Neural cell (in vitro differentiated cells): ENCODE results near the gene ERICH2. TPM values are rescaled to one million over a fixed set of nuclear protein-coding genes. Genes with fewer than 3 reads are reported as not detected.

ENCODE experiments used
- H2AFZ ChIP-seq: fragments of 200-600, 300-800 bp; sonication (generic), shearing (Covaris generic); 2 replicates; pipeline ENCODE4 v1.6.0; 2014; ENCODE audit warnings: low read depth, mild to moderate bottlenecking, antibody characterized with exemption, low read length, moderate library complexity
- H3F3A ChIP-seq: fragments of 200-600 bp; shearing (Covaris generic); 2 replicates; pipeline ENCODE4 v1.6.1; 2016; ENCODE audit warnings: mild to moderate bottlenecking, moderate library complexity, mixed read lengths, antibody characterized with exemption, low read length; ENCODE audit not compliant: insufficient read depth, poor library complexity, severe bottlenecking
- H3K27ac ChIP-seq: fragments of 200-600, 300-800 bp; sonication (generic), shearing (Covaris generic); 2 replicates; pipeline ENCODE4 v1.5.1; 2014; ENCODE audit warnings: mild to moderate bottlenecking, low read length, moderate library complexity
- H3K27me3 ChIP-seq: fragments of 300-800, 200-600 bp; sonication (generic), shearing (Covaris generic); 2 replicates; pipeline ENCODE4 v1.6.0; 2014; ENCODE audit warnings: mild to moderate bottlenecking, low read depth, low read length, moderate library complexity; ENCODE audit not compliant: insufficient read depth
- H3K36me3 ChIP-seq: fragments of 300-800, 200-600 bp; sonication (generic), shearing (Covaris generic); 2 replicates; pipeline ENCODE4 v1.5.1; 2014; ENCODE audit warnings: mild to moderate bottlenecking, antibody characterized with exemption, low read length, moderate library complexity; ENCODE audit not compliant: insufficient read depth
- H3K4me2 ChIP-seq: fragments of 300-800, 200-600 bp; sonication (generic), shearing (Covaris generic); 2 replicates; pipeline ENCODE4 v1.6.0; 2014; ENCODE audit warnings: mild to moderate bottlenecking, low read length
- H3K4me3 ChIP-seq: fragments of 300-800, 200-600 bp; sonication (generic), shearing (Covaris generic); 2 replicates; pipeline ENCODE4 v1.5.1; 2014; ENCODE audit warnings: mild to moderate bottlenecking, low read length, moderate library complexity
- H3K79me2 ChIP-seq: fragments of 200-600 bp; shearing (Covaris generic); replicated peaks from 2 replicates; pipeline ENCODE4 v1.6.0; 2014; ENCODE audit warnings: mild to moderate bottlenecking, low read length, moderate library complexity; ENCODE audit not compliant: insufficient read depth
- H3K9ac ChIP-seq: fragments of 300-800, 200-600 bp; sonication (generic), shearing (Covaris generic); 2 replicates; pipeline ENCODE4 v1.6.1; 2016; ENCODE audit warnings: mild to moderate bottlenecking, low read length, mixed read lengths
- H3K9me2 ChIP-seq: fragments of 200-600 bp; shearing (Covaris generic); 2 replicates; pipeline ENCODE4 v1.6.1; 2016; ENCODE audit warnings: mild to moderate bottlenecking, low read length, mixed read lengths; ENCODE audit not compliant: insufficient read depth
- H3K9me3 ChIP-seq: fragments of 200-600, 300-800 bp; sonication (generic), shearing (Covaris generic); 2 replicates; pipeline ENCODE4 v1.6.1; 2016; ENCODE audit warnings: mild to moderate bottlenecking, mixed run types, low read length, moderate library complexity, mixed read lengths
- H4K20me1 ChIP-seq: fragments of 200-600 bp; shearing (Covaris generic); 2 replicates; pipeline ENCODE4 v1.6.1; 2016; ENCODE audit warnings: mild to moderate bottlenecking, mixed run types; ENCODE audit not compliant: insufficient read depth
- EP300 ChIP-seq: fragments of 450-650 bp; conservative IDR thresholded peaks from 2 replicates; pipeline ENCODE4 v1.6.1; 2014; ENCODE audit warnings: antibody characterized with exemption, mild to moderate bottlenecking, moderate library complexity; ENCODE audit not compliant: poor library complexity, severe bottlenecking
- EZH2 ChIP-seq: fragments of 200-600, 300-800 bp; shearing (Covaris generic), sonication (generic); IDR thresholded peaks from 2 replicates; pipeline ENCODE4 v1.6.1; 2014; ENCODE audit warnings: antibody characterized with exemption, low read length, borderline replicate concordance, mild to moderate bottlenecking; ENCODE audit not compliant: insufficient read depth, poor library complexity, severe bottlenecking
- MXI1 ChIP-seq: fragments of 450-650 bp; conservative IDR thresholded peaks from 2 replicates; pipeline ENCODE4 v1.6.1; 2014; ENCODE audit warnings: antibody characterized with exemption, mild to moderate bottlenecking; ENCODE audit not compliant: poor library complexity, severe bottlenecking
- POLR2AphosphoS5 ChIP-seq: IDR thresholded peaks from 2 replicates; pipeline ENCODE4 v1.6.1; 2012
- RAD21 ChIP-seq: fragments of 450-650 bp; conservative IDR thresholded peaks from 2 replicates; pipeline ENCODE4 v1.6.1; 2014; ENCODE audit warnings: antibody characterized with exemption, mild to moderate bottlenecking, moderate library complexity
- SMC3 ChIP-seq: fragments of 450-650 bp; conservative IDR thresholded peaks from 2 replicates; pipeline ENCODE4 v1.6.1; 2014; ENCODE audit warnings: antibody characterized with exemption, mild to moderate bottlenecking, moderate library complexity; ENCODE audit not compliant: poor library complexity
- TAF1 ChIP-seq: IDR thresholded peaks from 2 replicates; pipeline ENCODE4 v1.6.1; 2012; ENCODE audit warnings: low read depth
- polyA plus RNA-seq: library from polyadenylated mRNA; depleted of rRNA; stranded (reverse); fragments of >200 nt; gene quantifications from 2 replicates; pipeline ENCODE4 v1.2.3, GENCODE V29; 2014
- TF ChIP-seq, protein P1 (sequence below): IDR thresholded peaks from 2 replicates; pipeline ENCODE4 v1.6.1; 2012; ENCODE audit warnings: borderline replicate concordance
- TF ChIP-seq, protein P2 (sequence below): fragments of 450-650 bp; IDR thresholded peaks from 2 replicates; pipeline ENCODE4 v1.5.1; 2014; ENCODE audit warnings: antibody characterized with exemption, mild to moderate bottlenecking, moderate library complexity; ENCODE audit not compliant: poor library complexity, severe bottlenecking

The ERICH2 gene
- polyA plus RNA-seq, 1 donor from 2014 or later, result 1.3 TPM

DNA sequence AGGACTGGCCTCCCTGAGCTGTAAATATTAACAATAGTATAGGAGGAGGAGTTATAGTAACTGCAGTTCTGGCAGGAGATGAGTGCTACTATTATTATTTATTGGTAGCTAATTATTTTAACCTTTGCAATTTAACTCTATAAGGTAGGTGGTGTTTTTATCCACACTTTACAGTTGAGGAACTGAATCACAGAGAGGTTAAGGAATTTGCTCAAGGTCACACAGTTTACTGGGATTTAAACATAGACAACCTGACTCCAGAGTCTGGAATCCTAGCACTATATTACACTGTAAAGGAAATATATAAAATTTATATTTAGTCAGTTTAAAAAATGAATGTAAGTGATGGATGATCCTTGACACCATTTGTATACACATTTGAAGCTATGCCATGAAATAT is 2.1 kb downstream of the ERICH2 start:
- Histone ChIP-seq H3K27ac (no peak overlapping the region), H3K36me3 (no peaks in the 10 kb centered on the region), H3K27me3 (peaks cover 2% of the 10 kb centered on the region), H3K9me3 (no peaks in the 10 kb centered on the region), H3K9me2 (no peaks in the 10 kb centered on the region), H3K9ac (no peak overlapping the region), H3F3A (no peaks in the 10 kb centered on the region), H3K4me2 (peak overlapping the region; percentile 43), H2AFZ (no peak overlapping the region), H3K4me3 (no peak overlapping the region), H3K79me2 (no peaks in the 10 kb centered on the region), H4K20me1 (no peaks in the 10 kb centered on the region)
- TF ChIP-seq, protein P1, sequence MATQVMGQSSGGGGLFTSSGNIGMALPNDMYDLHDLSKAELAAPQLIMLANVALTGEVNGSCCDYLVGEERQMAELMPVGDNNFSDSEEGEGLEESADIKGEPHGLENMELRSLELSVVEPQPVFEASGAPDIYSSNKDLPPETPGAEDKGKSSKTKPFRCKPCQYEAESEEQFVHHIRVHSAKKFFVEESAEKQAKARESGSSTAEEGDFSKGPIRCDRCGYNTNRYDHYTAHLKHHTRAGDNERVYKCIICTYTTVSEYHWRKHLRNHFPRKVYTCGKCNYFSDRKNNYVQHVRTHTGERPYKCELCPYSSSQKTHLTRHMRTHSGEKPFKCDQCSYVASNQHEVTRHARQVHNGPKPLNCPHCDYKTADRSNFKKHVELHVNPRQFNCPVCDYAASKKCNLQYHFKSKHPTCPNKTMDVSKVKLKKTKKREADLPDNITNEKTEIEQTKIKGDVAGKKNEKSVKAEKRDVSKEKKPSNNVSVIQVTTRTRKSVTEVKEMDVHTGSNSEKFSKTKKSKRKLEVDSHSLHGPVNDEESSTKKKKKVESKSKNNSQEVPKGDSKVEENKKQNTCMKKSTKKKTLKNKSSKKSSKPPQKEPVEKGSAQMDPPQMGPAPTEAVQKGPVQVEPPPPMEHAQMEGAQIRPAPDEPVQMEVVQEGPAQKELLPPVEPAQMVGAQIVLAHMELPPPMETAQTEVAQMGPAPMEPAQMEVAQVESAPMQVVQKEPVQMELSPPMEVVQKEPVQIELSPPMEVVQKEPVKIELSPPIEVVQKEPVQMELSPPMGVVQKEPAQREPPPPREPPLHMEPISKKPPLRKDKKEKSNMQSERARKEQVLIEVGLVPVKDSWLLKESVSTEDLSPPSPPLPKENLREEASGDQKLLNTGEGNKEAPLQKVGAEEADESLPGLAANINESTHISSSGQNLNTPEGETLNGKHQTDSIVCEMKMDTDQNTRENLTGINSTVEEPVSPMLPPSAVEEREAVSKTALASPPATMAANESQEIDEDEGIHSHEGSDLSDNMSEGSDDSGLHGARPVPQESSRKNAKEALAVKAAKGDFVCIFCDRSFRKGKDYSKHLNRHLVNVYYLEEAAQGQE, result no peak
- TF ChIP-seq MXI1 (no peak), EZH2 (no peak), RAD21 (no peak), EP300 (no peak), TAF1 (no peak), SMC3 (no peak), POLR2AphosphoS5 (no peak)
- TF ChIP-seq, protein P2, sequence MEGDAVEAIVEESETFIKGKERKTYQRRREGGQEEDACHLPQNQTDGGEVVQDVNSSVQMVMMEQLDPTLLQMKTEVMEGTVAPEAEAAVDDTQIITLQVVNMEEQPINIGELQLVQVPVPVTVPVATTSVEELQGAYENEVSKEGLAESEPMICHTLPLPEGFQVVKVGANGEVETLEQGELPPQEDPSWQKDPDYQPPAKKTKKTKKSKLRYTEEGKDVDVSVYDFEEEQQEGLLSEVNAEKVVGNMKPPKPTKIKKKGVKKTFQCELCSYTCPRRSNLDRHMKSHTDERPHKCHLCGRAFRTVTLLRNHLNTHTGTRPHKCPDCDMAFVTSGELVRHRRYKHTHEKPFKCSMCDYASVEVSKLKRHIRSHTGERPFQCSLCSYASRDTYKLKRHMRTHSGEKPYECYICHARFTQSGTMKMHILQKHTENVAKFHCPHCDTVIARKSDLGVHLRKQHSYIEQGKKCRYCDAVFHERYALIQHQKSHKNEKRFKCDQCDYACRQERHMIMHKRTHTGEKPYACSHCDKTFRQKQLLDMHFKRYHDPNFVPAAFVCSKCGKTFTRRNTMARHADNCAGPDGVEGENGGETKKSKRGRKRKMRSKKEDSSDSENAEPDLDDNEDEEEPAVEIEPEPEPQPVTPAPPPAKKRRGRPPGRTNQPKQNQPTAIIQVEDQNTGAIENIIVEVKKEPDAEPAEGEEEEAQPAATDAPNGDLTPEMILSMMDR, result no peak

DNA sequence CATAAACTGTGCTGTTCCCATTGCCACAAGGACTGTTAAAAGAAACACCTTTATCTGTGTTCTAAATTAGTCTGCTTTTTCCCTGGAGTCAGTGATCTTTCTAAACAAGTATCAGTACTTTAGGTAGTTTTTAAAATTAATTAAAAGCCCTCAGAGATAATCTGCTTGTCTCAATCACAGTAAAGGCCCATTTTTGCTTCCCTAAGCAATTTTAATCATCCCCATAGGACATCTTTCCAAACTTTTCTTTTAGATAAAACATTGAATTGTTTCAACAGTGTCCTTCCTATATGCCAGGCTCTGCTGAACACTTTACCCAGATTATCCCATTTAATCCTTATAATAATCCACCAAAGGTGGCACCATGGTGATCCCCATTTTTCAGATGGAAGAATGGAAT is 3.9 kb downstream of the ERICH2 start:
- H2AFZ ChIP-seq, result no peak overlapping the region
- H3K9me2 ChIP-seq, result no peaks in the 10 kb centered on the region
- no peak overlapping the region for H3K9ac ChIP-seq
- no peaks in the 10 kb centered on the region for H3K36me3 ChIP-seq
- H3K79me2 ChIP-seq, result no peaks in the 10 kb centered on the region
- H3K9me3 ChIP-seq, result no peaks in the 10 kb centered on the region
- no peak overlapping the region for H3K4me3 ChIP-seq
- no peaks in the 10 kb centered on the region for H3F3A ChIP-seq
- TF ChIP-seq, protein P2, result no peak
- TF ChIP-seq MXI1 (no peak), TAF1 (no peak), POLR2AphosphoS5 (no peak), SMC3 (no peak), EP300 (no peak), RAD21 (no peak), EZH2 (no peak)
- TF ChIP-seq, protein P1, result no peak
- no peak overlapping the region for H3K4me2 ChIP-seq
- H3K27me3 ChIP-seq, result peaks cover 2% of the 10 kb centered on the region
- H4K20me1 ChIP-seq, result no peaks in the 10 kb centered on the region
- no peak overlapping the region for H3K27ac ChIP-seq
